NCI-H82 treated with DMSO at 0.1 percent for 48 hours (cell line): ENCODE data around the gene NRIP1.
"Not testable (repeated sequence)": the region's sequence is repeated elsewhere in the genome, so short reads cannot be mapped to it uniquely, and the experiment has no call there.

Experiments
- DNase-seq: peaks from one replicate; lab custom pipeline; 2025; ENCODE audit not compliant: unreplicated experiment; lab: John Stamatoyannopoulos, UW

NRIP1 gene

GRCh38 chr21:15042531-15042930 lies 22.3 kb downstream of the NRIP1 start:
- no peak for DNase-seq

GRCh38 chr21:15039607-15040299 lies 25.0 kb downstream of the NRIP1 start:
- no peak for DNase-seq

- no peak for DNase-seq
Observed at GRCh38 chr21:15037900-15038293, 26.9 kb downstream of the NRIP1 start.

- no peak for DNase-seq
Observed at GRCh38 chr21:15037095-15037899, 27.5 kb downstream of the NRIP1 start.

- DNase-seq, result no peak
Observed at GRCh38 chr21:15036189-15036588, 28.6 kb downstream of the NRIP1 start.

GRCh38 chr21:15034126-15034853 lies 30.5 kb downstream of the NRIP1 start:
- DNase-seq, result no peak

- no peak for DNase-seq
Observed at GRCh38 chr21:15031790-15032357, 32.9 kb downstream of the NRIP1 start.

GRCh38 chr21:15031362-15031761 lies 33.4 kb downstream of the NRIP1 start:
- not testable (repeated sequence) for DNase-seq

- not testable (repeated sequence) for DNase-seq
Observed at GRCh38 chr21:15030861-15031260, 33.9 kb downstream of the NRIP1 start.

GRCh38 chr21:15029077-15029476 lies 35.7 kb downstream of the NRIP1 start:
- no peak for DNase-seq

- DNase-seq, result no peak
Observed at GRCh38 chr21:15028186-15028585, 36.6 kb downstream of the NRIP1 start.

- DNase-seq, result no peak
Observed at GRCh38 chr21:15027056-15027455, 37.7 kb downstream of the NRIP1 start.

- DNase-seq, result no peak
Observed at GRCh38 chr21:15026370-15026769, 38.4 kb downstream of the NRIP1 start.

- no peak for DNase-seq
Observed at GRCh38 chr21:15023776-15024175, 41.0 kb downstream of the NRIP1 start.

- DNase-seq, result no peak
Observed at GRCh38 chr21:15022608-15023261, 42.1 kb downstream of the NRIP1 start.

GRCh38 chr21:15020797-15021196 lies 44.0 kb downstream of the NRIP1 start:
- DNase-seq, result no peak

- no peak for DNase-seq
Observed at GRCh38 chr21:15018382-15018781, 46.4 kb downstream of the NRIP1 start.

- DNase-seq, result no peak
Observed at GRCh38 chr21:15015622-15016471, 49.0 kb downstream of the NRIP1 start.

- peak; percentile 26 for DNase-seq
Observed at GRCh38 chr21:15014221-15014620, 50.6 kb downstream of the NRIP1 start.

- no peak for DNase-seq
Observed at GRCh38 chr21:15011967-15012366, 52.8 kb downstream of the NRIP1 start.
